GM12801 (cell line): ENCODE data around the gene HNRNPA2B1.

ENCODE experiments used
- TF ChIP-seq, protein P1 (sequence below): IDR thresholded peaks from one replicate; pipeline ENCODE4 v1.5.1; 2011; ENCODE audit warnings: control low read depth; ENCODE audit not compliant: insufficient read length; ENCODE audit errors: extremely low read depth

The HNRNPA2B1 gene

DNA sequence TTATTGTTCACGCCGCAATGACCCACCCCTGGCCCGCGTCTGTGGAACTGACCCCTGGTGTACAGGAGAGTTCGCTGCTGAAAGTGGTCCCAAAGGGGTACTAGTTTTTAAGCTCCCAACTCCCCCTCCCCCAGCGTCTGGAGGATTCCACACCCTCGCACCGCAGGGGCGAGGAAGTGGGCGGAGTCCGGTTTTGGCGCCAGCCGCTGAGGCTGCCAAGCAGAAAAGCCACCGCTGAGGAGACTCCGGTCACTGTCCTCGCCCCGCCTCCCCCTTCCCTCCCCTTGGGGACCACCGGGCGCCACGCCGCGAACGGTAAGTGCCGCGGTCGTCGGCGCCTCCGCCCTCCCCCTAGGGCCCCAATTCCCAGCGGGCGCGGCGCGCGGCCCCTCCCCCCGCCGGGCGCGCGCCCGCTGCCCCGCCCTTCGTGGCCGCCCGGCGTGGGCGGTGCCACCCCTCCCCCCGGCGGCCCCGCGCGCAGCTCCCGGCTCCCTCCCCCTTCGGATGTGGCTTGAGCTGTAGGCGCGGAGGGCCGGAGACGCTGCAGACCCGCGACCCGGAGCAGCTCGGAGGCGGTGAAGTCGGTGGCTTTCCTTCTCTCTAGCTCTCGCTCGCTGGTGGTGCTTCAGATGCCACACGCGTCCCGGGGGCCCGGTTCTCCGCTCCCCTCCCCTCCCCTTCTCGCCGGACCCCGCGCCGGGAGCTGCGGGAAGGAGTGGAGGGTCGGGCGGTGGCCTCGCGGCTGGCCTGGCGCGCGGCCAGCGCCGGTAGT lies 887 bp upstream of the HNRNPA2B1 start, which contains the start of gene CBX3:
TSS of gene CBX3 (plus strand) at position 499 of the 772 bp plus-strand sequence. CDS start 1,254 bp downstream, outside the sequence.
- TF ChIP-seq, protein P1, sequence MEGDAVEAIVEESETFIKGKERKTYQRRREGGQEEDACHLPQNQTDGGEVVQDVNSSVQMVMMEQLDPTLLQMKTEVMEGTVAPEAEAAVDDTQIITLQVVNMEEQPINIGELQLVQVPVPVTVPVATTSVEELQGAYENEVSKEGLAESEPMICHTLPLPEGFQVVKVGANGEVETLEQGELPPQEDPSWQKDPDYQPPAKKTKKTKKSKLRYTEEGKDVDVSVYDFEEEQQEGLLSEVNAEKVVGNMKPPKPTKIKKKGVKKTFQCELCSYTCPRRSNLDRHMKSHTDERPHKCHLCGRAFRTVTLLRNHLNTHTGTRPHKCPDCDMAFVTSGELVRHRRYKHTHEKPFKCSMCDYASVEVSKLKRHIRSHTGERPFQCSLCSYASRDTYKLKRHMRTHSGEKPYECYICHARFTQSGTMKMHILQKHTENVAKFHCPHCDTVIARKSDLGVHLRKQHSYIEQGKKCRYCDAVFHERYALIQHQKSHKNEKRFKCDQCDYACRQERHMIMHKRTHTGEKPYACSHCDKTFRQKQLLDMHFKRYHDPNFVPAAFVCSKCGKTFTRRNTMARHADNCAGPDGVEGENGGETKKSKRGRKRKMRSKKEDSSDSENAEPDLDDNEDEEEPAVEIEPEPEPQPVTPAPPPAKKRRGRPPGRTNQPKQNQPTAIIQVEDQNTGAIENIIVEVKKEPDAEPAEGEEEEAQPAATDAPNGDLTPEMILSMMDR = no peak

DNA sequence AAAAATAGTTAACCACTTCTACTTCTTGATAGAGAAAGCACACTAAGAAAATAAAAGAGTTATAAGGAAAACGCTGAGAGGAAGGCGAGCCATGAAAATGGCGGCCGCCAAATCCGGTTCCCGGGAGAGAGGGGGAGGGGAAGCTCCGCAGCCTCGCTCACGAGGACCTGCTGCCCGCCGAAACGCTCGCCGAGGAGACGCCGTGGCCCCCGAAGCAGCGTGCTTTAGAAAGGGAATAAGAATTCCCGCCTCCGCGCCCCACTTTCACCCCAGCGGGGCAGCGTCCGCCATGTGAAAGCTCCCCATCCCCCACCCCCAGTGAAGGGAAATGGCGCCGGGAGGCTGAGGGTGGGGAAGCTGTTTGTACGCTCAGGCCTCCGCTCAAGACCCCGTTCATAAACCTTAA lies 505 bp downstream of the HNRNPA2B1 start:
- TF ChIP-seq, protein P1 = no peak

DNA sequence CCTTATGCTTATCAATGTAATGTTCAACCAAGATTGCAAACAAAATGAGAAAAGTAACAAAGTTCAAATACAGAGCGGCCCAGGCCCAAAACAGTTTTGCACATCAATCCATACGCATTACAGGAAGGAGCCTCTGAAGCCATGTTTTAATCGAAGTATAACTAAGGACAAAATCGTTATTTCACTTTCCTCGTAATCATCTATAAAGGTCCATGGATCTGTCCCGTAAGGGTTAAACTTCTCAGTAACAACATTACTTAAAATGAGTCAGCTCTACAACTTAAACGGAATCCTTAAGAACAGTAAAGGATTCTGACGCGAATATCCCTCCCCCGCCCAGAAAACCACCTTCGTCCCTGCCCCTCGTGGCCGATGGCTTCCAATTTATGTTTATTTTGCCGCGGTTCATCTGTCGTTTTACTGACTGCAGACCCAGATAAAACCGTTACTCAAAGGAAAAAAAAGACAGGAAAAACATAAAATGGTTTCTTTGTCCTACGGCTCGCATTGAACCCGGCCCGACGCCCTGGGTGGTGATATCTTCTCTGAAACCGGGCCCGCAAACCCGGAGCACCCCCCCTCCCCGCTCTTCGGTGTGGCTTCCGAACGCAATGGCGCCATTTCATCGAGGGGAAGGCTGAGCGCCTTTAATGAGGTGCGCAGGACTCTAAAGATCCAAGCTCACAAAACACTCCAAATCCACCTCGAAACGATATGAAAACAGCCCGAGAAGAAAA lies 1.1 kb downstream of the HNRNPA2B1 start:
- TF ChIP-seq, protein P1 = no peak

DNA sequence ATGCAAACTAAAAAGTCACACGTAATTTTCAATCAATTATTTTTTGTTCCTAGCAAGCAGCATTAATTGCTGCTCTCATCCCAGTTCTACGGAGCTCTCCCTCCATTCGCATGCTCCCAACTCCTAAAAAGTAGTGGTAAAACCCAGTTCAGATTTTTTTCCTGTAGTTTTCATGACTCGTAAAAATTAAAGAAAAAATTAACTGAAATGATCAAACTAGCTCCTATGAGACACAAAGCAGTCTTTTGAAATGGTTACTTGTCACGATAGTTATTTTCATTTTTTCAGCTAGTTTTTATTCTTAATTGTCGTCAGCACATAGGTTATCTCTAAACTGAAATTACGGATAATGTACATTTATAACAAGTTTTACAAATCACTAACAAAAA lies 1.8 kb downstream of the HNRNPA2B1 start:
- TF ChIP-seq, protein P1 = no peak

DNA sequence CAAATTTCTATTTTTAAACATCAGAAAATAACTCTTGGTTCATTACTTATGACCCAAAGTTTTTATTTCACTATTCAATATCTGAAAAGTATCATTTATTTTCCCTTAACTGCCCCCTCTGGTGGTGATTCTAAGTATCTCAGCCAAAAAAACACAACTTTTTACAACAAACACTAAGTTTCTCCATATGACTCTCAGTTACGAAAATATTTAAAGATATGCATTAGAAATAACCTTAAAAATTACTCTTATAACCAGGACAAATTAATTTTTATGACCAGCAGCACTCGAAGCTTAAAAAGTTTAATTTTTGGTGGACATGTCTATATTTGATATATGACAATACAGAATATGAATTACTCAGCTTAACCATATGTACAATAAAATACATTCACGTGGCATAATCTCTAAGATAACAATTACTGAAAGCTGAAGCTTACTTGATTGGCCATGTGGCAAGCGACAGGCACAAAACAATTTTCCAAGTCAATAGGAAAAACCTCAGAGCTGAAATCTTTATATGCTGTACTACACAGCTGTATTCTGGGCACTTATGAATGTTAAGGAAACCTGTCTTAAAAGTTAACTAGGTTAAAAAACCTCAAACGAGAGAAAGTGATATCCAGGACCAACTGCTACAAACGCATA lies 2.3 kb downstream of the HNRNPA2B1 start:
- TF ChIP-seq, protein P1 = no peak

DNA sequence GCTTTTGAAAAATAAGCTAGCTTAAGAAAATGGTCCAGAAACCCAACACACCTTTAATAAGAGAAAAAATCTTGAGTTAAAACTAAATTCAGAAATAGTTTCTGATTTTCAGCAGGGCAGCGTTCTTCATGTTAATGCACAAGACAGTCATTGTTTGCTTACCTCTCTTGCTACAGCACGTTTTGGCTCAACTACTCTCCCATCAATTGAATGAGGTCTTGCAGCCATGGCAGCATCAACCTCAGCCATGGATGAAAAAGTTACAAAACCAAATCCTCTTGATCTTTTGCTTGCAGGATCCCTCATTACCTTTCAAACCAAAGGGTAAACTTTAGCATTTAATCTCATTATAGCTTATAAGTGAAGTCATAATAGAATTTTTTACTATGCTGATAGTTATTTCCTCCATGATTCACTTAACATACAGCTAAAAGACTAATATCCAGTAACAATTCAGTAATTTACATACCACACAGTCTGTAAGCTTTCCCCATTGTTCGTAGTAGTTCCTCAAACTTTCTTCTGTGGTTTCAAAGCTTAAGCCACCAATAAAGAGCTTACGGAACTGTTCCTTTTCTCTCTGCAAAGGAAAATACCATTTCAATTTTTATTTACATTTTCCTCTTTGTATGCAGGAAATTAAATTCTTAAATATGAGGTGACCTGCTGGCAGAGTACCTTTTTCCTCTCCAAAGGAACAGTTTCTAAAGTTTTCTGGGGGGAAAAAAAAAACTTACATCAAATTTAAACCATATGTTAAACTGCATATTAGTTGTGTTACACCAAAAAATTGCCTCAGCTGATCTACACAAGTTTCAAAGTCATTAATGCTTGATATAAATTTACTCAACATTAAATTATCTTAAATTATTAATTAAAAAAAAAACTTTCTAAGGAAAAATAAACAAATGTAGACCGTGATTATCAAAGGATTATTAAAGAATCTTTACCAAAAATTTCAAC lies 3.1 kb downstream of the HNRNPA2B1 start:
- TF ChIP-seq, protein P1 = no peak
